Measurements from ENCODE around the gene ZNF20. TPM values are rescaled to one million over a fixed set of nuclear protein-coding genes. Genes with fewer than 3 reads are reported as not detected.

Gene ZNF20
- 1 to 10 TPM; 5.6 to 7.3 (median 7.2) TPM for polyA plus RNA-seq (ENCODE audit: insufficient read length in 4 of 4)

GRCh38 chr19:12139885-12140544, at the start of gene ZNF20:
Gene ZNF20 (minus strand): TSS chr19:12140350. CDS start chr19:12140182, 168 bp downstream.
- peak; percentile 92 to 96 (median 94) for DNase-seq (ENCODE audit: low read depth in 4 of 4, low spot score in 3 of 4)

- DNase-seq (ENCODE audit: low read depth in 4 of 4, low spot score in 3 of 4): no peak
These were observed 47.5 kb upstream of the ZNF20 start for GRCh38 chr19:12187625-12188024.

- no peak for DNase-seq (ENCODE audit: low read depth in 4 of 4, low spot score in 3 of 4)
These were observed 40.2 kb upstream of the ZNF20 start for GRCh38 chr19:12180377-12180776.

- no peak for DNase-seq (ENCODE audit: low read depth in 4 of 4, low spot score in 3 of 4)
These were observed 26.5 kb upstream of the ZNF20 start for GRCh38 chr19:12166626-12167025.

- no peak for DNase-seq (ENCODE audit: low read depth in 4 of 4, low spot score in 3 of 4)
These were observed 23.7 kb upstream of the ZNF20 start for GRCh38 chr19:12163826-12164225.

- DNase-seq (ENCODE audit: low read depth in 4 of 4, low spot score in 3 of 4): peak; percentile 87 to 93 (median 90)
These were observed 23.0 kb upstream of the ZNF20 start, which contains the start of gene ZNF136 for GRCh38 chr19:12162882-12163806. Gene ZNF136 (plus strand): TSS chr19:12163096. CDS start chr19:12163204, 108 bp downstream.

- DNase-seq (ENCODE audit: low read depth in 4 of 4, low spot score in 3 of 4): no peak
These were observed 22.3 kb upstream of the ZNF20 start for GRCh38 chr19:12162513-12162881.

GRCh38 chr19:12159773-12160414, 19.7 kb upstream of the ZNF20 start:
- no peak for DNase-seq (ENCODE audit: low read depth in 4 of 4, low spot score in 3 of 4)

- peak; percentile 81 to 91 (median 84) for DNase-seq (ENCODE audit: low read depth in 4 of 4, low spot score in 3 of 4)
These were observed 16.3 kb upstream of the ZNF20 start, which contains the start of gene ZNF625 for GRCh38 chr19:12156223-12157058. Gene ZNF625 (minus strand): TSS chr19:12156734. CDS start chr19:12156558, 176 bp downstream.

- peak in 1 of 4 donors; percentile 8 for DNase-seq (ENCODE audit: low read depth in 4 of 4, low spot score in 3 of 4)
These were observed 15.2 kb upstream of the ZNF20 start for GRCh38 chr19:12155324-12155860.

GRCh38 chr19:12145348-12145747, 5.2 kb upstream of the ZNF20 start:
- no peak for DNase-seq (ENCODE audit: low read depth in 4 of 4, low spot score in 3 of 4)

- DNase-seq (ENCODE audit: low read depth in 4 of 4, low spot score in 3 of 4): no peak
These were observed 1.2 kb upstream of the ZNF20 start for GRCh38 chr19:12141405-12141736.

GRCh38 chr19:12140545-12141404, 625 bp upstream of the ZNF20 start:
- DNase-seq (ENCODE audit: low read depth in 4 of 4, low spot score in 3 of 4): peak in 2 of 4 donors; percentile 77 to 79

- DNase-seq (ENCODE audit: low read depth in 4 of 4, low spot score in 3 of 4): no peak
These were observed 881 bp downstream of the ZNF20 start for GRCh38 chr19:12139269-12139668.

GRCh38 chr19:12137221-12137940, 2.8 kb downstream of the ZNF20 start:
- DNase-seq (ENCODE audit: low read depth in 4 of 4, low spot score in 3 of 4): no peak

- DNase-seq (ENCODE audit: low read depth in 4 of 4, low spot score in 3 of 4): no peak
These were observed 7.1 kb downstream of the ZNF20 start for GRCh38 chr19:12133069-12133468.

- no peak for DNase-seq (ENCODE audit: low read depth in 4 of 4, low spot score in 3 of 4)
These were observed 13.4 kb downstream of the ZNF20 start for GRCh38 chr19:12126707-12127106.

Data from right renal pelvis (tissue), 4 donors.